Chondrocyte (in vitro differentiated cells): ENCODE data around the gene SLC9B2. TPM values are rescaled to one million over a fixed set of nuclear protein-coding genes. Genes with fewer than 3 reads are reported as not detected.
"Not testable (repeated sequence)": the region's sequence is repeated elsewhere in the genome, so short reads cannot be mapped to it uniquely, and the experiment has no call there.

Experiments used
- DNase-seq: peaks from one replicate; pipeline ENCODE4 v3.0.0; 2021; ENCODE audit warnings: mixed read lengths, low spot score
- H3K27ac Mint-ChIP-seq: one replicate; pipeline ENCODE4 v1.8.0; 2021; ENCODE audit warnings: mild to moderate bottlenecking, moderate library complexity, mixed read lengths; ENCODE audit not compliant: unreplicated experiment
- H3K27me3 Mint-ChIP-seq: 2 replicates; pipeline ENCODE4 v1.8.0; 2021; ENCODE audit warnings: low read depth, mixed read lengths
- H3K36me3 Mint-ChIP-seq: 2 replicates; pipeline ENCODE4 v1.8.0; 2021; ENCODE audit warnings: low read depth, mixed read lengths
- H3K4me1 Mint-ChIP-seq: 2 replicates; pipeline ENCODE4 v1.8.0; 2021; ENCODE audit warnings: low read depth, mild to moderate bottlenecking, mixed read lengths
- H3K4me3 Mint-ChIP-seq: one replicate; pipeline ENCODE4 v1.8.0; 2021; ENCODE audit warnings: mild to moderate bottlenecking, moderate library complexity, mixed read lengths; ENCODE audit not compliant: unreplicated experiment
- H3K9me3 Mint-ChIP-seq: 2 replicates; pipeline ENCODE4 v1.8.0; 2021; ENCODE audit warnings: low read depth, mixed read lengths
- total RNA-seq: library from RNA; stranded (reverse); gene quantifications from 3 replicates; pipeline ENCODE4 v1.2.1, GENCODE V29; 2021
- TF ChIP-seq, protein P1 (sequence below): fragments of 200-600 bp; sonication (generic); IDR thresholded peaks from 2 replicates; pipeline ENCODE4 v1.5.0; 2021; ENCODE audit warnings: antibody characterized with exemption, mild to moderate bottlenecking, moderate library complexity

SLC9B2 gene
- total RNA-seq, 1 donor from 2014 or later, result 21.7 TPM

DNA sequence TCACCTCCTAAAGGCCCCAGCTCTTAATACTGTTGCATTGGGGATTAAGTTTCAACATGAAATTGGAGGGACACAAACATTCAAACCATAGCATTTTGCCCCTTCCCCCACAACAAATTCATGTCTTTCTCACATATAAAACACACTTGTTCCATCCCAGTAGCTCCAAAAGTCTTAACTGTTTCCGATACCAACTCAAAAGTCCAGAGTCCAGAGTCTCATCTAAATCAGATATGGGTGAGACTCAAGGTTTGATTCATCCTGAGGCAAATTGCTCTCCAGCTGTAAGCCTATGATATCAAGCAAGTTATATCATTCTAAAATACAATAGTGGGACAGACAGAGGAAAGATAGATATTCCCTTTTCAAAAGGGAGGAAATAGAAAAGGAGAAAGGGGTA, 65.8 kb downstream of the SLC9B2 start:
- Mint-ChIP-seq H3K9me3 (no peaks in the 10 kb centered on the region), H3K27me3 (no peaks in the 10 kb centered on the region)

DNA sequence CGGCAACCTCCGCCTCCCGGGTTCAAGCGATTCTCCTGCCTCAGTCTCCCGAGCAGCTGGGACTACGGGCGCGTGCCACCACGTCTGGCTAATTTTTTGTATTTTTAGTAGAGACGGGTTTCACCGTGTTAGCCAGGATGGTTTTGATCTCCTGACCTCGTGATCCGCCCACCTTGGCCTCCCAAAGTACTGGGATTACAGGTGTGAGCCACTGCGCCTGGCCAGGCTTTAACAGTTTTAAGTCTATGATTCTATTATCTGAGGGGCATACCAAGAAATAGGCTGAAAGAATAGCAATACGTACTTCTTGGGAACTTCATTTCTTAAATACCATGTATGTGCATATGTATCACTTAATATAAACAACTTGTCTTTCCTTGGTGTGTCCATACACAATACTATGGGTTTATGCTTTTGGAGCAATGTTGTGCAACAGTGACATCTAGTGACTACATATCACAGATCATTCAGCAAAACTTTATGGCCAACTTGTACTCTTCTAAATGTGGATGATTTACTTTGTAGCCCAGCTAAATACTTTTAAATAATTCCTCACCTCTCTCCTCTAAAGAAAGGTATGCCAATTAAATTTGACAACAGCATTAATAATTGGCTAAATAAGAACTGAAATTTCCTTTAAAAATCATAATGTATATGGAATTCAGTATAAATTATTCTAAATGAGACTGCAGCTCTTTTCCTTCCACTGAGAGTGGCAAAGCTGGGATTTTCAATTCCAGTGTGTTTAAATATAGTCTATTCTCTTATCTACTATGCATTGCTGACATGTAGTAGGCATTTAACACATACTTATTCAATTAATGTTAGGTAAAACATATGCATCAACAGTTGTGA, 67.5 kb downstream of the SLC9B2 start:
- H3K27me3 Mint-ChIP-seq, result peaks cover 14% of the 10 kb centered on the region
- no peak overlapping the region for H3K27ac Mint-ChIP-seq
- DNase-seq, result no peak
- H3K4me3 Mint-ChIP-seq, result no peak overlapping the region
- H3K9me3 Mint-ChIP-seq, result no peaks in the 10 kb centered on the region
- TF ChIP-seq, protein P1, sequence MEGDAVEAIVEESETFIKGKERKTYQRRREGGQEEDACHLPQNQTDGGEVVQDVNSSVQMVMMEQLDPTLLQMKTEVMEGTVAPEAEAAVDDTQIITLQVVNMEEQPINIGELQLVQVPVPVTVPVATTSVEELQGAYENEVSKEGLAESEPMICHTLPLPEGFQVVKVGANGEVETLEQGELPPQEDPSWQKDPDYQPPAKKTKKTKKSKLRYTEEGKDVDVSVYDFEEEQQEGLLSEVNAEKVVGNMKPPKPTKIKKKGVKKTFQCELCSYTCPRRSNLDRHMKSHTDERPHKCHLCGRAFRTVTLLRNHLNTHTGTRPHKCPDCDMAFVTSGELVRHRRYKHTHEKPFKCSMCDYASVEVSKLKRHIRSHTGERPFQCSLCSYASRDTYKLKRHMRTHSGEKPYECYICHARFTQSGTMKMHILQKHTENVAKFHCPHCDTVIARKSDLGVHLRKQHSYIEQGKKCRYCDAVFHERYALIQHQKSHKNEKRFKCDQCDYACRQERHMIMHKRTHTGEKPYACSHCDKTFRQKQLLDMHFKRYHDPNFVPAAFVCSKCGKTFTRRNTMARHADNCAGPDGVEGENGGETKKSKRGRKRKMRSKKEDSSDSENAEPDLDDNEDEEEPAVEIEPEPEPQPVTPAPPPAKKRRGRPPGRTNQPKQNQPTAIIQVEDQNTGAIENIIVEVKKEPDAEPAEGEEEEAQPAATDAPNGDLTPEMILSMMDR, result peak; percentile 94
- H3K36me3 Mint-ChIP-seq, result no peaks in the 10 kb centered on the region
- H3K4me1 Mint-ChIP-seq, result peaks cover 16% of the 10 kb centered on the region

More for the DNA sequence above, 65.8 kb downstream of the SLC9B2 start:
- no peak overlapping the region for H3K27ac Mint-ChIP-seq
- DNase-seq, result no peak
- TF ChIP-seq, protein P1, result no peak
- no peak overlapping the region for H3K4me3 Mint-ChIP-seq
- H3K4me1 Mint-ChIP-seq, result peaks cover 16% of the 10 kb centered on the region
- no peaks in the 10 kb centered on the region for H3K36me3 Mint-ChIP-seq

DNA sequence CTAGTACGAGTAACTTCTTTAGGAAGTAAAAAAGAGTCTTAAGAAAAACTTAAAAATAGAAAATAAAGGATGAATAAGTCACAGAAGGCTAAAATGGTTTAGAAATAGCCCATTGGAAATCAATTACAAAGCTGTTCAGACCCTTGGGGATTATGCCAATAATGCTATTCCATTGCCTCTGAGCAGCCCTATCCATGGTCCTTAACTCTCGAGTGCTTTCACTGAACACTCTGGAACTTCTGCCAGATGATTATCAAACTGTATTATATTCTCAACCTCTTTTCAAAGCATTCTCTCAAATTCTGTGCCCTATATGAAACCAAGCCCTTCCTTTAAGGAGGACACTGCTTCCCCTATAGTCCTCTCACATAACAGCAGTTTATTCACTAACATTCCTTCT, 74.0 kb downstream of the SLC9B2 start:
- Mint-ChIP-seq H3K4me1 (no peaks in the 10 kb centered on the region), H3K9me3 (peaks cover 4% of the 10 kb centered on the region), H3K36me3 (no peaks in the 10 kb centered on the region), H3K27ac (no peak overlapping the region), H3K27me3 (peaks cover 23% of the 10 kb centered on the region), H3K4me3 (no peak overlapping the region)
- no peak for DNase-seq
- TF ChIP-seq, protein P1, result no peak

DNA sequence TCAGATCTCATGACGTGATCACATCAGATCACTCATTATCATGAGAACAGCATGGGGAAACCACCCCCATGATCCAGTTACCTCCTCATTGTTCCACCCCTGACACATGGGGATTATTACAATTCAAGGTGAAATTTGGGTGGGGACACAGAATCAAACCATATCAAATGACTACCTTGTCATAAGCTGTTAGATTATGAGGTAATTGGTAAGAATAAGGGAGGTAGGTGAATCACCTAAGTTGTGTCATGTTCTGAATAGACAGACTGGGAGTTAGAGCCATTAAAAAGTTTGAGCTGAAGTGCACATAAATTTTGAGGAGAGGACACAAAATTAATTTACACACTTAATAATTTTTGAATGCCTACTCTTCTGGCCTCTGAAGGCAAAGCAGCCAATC, 81.8 kb downstream of the SLC9B2 start:
- Mint-ChIP-seq H3K27me3 (peaks cover 10% of the 10 kb centered on the region), H3K4me3 (no peak overlapping the region), H3K9me3 (peaks cover 6% of the 10 kb centered on the region), H3K27ac (peak overlapping the region; percentile 35), H3K4me1 (no peaks in the 10 kb centered on the region), H3K36me3 (no peaks in the 10 kb centered on the region)
- no peak for DNase-seq
- TF ChIP-seq, protein P1, result no peak

DNA sequence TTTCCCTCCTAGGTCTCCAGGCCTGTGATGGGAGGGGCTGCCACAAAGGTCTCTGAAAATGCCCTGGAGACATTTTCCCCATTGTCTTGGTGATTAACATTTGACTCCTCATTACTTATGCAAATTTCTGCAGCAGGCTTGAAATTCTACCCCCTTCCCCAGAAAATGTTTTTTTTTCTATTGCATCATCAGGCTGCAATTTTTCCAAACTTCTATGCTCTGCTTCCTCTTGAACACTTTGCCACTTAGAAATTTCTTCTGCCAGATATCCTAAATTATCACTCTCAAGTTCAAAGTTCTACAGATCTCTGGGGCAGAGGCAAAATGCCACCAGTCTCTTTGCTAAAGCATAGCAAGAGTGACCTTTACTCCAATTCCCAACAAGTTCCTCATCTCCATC, 82.6 kb downstream of the SLC9B2 start:
- DNase-seq, H3K27ac Mint-ChIP-seq, H3K4me1 Mint-ChIP-seq, H3K9me3 Mint-ChIP-seq, H3K4me3 Mint-ChIP-seq, H3K36me3 Mint-ChIP-seq: not testable (repeated sequence)
- peaks cover 10% of the 10 kb centered on the region for H3K27me3 Mint-ChIP-seq
